Amniotic epithelial cell (primary cell): ENCODE results near the gene SERPINB5.

Experiments used
- DNase-seq: peaks from one replicate; pipeline ENCODE4 v3.0.0-alpha.2; 2010; ENCODE audit warnings: low read depth

SERPINB5 gene

DNA sequence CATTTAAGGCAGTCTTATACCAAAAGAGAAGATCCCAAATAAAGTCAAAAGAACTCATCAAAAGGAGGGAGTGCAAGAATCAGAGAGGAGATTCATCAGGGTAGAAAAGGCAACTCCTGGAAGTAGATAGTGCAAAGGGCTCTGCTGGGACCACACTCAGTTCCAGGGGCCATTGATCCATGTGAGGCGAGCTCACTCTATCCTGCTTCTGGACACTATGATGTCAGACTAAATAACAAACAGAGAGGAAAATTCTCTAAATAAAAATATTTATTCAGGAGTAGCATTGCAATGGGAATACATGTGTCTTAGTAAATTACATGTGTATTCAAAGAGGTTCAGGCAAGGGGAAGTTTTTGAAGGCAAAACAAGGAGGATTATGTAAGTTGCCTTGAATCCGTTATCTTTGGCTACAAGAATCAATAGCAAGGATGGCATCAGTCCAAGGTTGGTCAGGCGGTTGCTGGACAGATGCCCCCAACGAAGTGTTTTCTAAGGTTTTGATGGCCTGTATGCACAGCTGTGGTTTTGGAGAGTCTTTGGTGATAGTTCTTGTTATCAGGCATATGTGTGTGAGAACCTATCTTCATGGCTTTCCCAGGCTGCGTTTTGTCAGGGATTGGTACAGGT lies 52.2 kb downstream of the SERPINB5 start:
- DNase-seq: no peak

DNA sequence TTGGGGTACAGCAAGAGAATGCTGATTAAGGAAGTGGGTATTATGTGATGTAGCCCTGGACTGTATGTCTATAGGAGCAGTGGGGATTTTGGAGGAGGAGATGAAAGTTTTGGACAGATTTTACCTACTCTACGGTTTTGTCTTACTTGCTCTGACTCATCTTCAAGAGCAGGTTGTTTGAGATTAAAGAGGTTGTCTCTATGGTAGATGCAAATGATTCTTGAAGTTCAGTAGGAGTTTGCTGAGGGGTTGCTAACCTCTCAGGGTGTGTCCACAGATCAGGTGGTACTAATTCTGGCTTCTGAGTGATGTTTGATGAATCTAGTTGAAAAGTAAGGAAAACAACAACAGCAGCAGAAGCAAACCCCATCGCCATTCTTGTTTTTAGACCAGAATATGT lies 55.7 kb downstream of the SERPINB5 start:
- no peak for DNase-seq

DNA sequence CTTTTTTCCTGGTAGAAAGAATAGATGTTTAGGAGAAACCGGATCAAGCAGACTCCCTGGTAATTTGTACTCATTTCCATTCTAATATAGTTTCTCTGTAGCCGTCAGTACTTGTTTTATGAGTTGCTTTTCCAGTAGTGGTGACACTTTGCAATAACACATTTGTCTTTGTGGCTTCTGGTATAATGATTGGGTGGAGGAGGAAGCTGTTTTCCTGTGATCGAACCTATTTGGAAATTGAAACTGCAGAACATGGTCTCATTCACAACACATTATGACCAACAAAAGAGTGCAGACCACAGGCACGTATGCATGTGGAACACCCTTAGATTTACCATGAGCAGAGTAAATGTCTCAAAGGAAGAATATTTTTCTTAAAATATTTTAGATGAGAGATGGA lies 57.9 kb downstream of the SERPINB5 start:
- DNase-seq: no peak

DNA sequence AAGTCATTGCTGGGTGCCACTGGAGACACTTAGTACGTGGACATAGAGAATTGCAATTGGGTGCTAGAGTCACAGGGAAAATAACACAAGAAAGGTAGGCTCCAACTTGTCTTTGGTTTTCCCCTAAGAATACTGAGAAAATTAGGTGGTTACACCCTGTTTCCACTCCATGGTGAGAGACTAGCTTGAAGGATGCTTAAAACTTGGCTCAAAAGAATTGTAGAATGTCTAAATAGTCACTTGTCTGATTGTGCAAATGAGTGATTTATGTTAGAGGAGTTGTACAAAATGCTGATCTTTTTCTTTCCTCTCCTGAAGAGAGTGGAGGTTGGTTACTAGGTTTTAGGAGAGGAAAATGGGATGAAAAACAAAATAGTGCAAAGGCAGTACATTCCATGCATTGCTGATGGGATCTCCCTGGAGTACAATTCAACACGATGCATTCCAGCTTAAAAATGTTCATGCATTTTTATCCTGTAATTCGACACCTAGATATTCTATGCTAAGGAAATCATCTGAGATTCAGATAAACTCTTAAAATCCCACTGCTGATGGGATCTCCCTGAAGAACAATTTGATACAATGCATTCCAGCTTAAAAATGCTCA lies 63.2 kb downstream of the SERPINB5 start:
- DNase-seq: peak; percentile 7

DNA sequence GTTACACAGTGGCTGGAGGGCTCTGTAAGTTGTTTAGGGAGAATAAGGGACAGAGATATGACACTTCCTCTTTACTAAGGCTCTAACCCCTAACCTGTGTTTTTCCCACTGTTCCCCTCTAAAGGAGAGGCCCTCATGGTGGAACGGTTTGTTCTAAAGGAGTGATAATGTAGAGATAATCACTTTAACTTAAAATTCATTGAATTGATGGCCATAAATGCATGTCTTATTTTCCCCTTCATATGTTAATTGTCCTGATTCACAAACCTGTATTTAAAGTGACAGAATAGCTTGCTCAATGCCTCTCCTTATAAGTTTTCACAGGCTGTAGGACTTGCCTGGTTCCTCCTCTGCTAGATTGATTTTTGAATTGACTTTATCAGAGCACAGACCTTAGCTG lies 65.3 kb downstream of the SERPINB5 start, which contains the start of gene SERPINB12:
Gene SERPINB12, plus strand, starts transcription at position 301 of the 400 bp plus-strand sequence. CDS start 13,791 bp downstream, outside the sequence.
- DNase-seq: no peak

DNA sequence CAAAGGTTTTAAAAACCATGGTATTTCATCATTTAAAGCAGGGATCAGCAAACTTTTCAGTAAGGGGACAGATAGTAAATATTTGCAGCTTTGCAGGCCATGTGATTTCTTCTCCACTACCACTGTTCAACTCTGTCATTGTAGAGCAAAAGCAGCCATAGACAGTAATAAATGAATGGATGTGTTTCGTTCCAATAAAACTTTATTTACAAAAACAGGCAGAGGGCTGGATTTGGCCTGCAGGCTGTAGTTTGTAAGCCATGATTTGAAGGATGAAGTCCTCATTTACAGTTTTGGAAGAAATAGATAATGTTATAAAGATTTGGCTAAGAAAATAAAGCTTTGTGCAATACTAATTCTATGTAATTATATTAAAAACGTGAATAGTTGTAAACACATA lies 67.3 kb downstream of the SERPINB5 start:
- no peak for DNase-seq

DNA sequence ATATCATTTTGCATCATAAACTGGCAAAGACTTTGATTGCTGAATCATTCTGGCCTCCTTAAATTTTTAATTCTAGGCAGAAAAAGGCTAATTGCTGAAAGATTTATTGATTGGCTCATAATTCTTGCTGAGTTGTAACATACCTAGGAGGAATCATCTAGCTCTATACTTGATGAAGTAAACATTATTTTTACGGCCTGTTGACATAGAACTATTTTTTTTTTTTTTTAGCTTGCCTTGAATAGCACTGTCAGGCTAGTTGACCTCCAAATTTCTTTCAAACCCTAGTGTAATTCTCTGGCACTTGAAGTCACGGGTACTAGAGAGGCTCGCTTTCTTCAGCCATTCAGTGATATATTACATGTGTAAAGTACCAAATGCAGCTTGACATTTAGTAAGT lies 68.2 kb downstream of the SERPINB5 start:
- no peak for DNase-seq

DNA sequence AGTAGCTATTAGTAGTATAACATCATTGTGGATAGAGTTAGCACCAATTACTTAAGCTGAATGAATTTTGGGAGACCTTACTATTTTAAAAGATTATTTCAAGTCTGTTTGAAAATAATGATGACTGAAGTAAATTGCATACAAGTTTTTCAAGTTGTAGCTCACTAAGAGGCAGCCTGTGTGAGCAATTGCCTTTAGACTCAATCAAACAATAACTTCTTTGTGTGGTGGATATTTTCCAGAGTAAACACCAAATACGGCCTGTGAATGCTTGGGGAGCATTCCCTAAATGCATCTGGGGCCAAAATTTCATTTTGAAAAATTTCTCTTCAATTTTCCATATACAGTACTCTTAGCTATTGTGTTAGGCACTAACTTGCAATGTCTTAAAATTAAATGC lies 73.3 kb downstream of the SERPINB5 start:
- DNase-seq: no peak

DNA sequence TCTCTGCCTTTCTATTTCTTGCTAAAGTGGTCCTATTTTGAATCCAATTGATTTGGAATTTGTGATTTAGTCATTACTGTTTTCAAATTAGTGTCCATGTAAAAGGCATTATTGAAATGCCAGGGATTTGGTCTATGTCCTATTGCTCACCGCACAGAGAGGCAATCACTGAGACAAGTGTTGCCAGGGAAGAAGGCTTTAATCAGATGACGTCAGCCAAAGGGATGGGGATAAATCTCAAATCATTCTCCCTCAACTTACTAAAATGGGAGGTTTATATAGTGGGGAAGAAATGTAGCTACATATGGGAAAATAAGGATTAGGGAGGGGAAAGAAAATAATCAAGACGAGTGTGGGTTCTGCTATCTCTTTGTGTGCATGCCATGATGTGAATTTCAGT lies 75.0 kb downstream of the SERPINB5 start:
- DNase-seq: no peak

DNA sequence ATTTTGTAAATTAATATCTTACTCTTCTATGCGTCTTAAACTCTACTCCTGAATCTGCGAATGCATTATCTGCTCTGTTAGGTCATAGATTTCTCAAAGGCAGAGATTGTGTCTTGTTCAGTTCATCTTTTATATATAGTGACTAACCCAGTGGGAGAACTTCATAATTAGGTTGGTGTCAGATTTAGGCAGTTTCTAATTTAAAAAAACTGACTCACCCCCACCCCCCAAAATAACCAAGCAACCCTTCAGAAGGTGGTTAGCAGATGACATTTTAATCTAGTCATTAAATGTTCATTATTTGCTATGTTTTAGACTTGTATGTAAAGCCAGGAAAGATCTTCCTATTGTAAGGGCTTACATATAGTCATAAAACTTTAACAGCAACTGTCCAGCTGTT lies 75.8 kb downstream of the SERPINB5 start:
- no peak for DNase-seq

DNA sequence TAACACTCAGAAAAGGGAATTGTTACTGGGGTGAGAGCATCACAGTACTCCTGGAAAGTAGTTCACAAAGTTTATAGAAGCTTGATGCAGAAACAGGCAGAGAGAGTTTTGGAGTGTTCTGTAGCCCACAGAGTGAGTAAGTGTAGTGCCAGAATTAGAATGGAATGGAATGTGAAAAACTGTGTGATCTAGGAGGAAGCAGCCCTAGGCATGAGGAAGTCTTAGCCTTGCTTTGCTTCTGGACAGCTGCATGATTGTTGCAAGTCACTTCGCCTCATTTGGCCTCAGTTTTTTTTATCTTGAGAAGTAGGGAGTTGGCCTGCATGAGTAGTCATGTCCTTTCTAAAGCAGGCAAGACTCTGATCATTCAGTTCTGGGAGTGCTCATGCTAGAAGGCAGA lies 76.3 kb downstream of the SERPINB5 start:
- peak; percentile 77 for DNase-seq
